Stimulated activated CD4-positive, alpha-beta T cell treated with anti-CD3 and anti-CD28 coated beads, Interleukin-12 subunit alpha, Interleukin-12 subunit beta, amount 100 ng/mL, for 4 hours (primary cell): ENCODE data around the gene EVA1A.

Source experiments
- DNase-seq: peaks from one replicate; pipeline ENCODE4 v3.0.0-alpha.2; 2020

Gene EVA1A

GRCh38 chr2:75560768-75561565, at the start of gene EVA1A:
TSS of gene EVA1A (minus strand) at chr2:75560939. CDS start at chr2:75518140, 42,799 bp downstream.
- peak; percentile 3 for DNase-seq

GRCh38 chr2:75609937-75610508, 49.3 kb upstream of the EVA1A start:
- DNase-seq, result no peak

GRCh38 chr2:75609334-75609689, 48.6 kb upstream of the EVA1A start:
- no peak for DNase-seq

GRCh38 chr2:75608684-75609333, 48.1 kb upstream of the EVA1A start:
- DNase-seq, result peak; percentile 31

- DNase-seq, result no peak
Measured at GRCh38 chr2:75607988-75608683, 47.4 kb upstream of the EVA1A start.

GRCh38 chr2:75607400-75607798, 46.7 kb upstream of the EVA1A start:
- no peak for DNase-seq

- DNase-seq, result no peak
Measured at GRCh38 chr2:75606761-75607399, 46.1 kb upstream of the EVA1A start.

- no peak for DNase-seq
Measured at GRCh38 chr2:75605770-75606529, 45.2 kb upstream of the EVA1A start.

GRCh38 chr2:75604484-75604883, 43.7 kb upstream of the EVA1A start:
- no peak for DNase-seq

GRCh38 chr2:75603477-75603876, 42.7 kb upstream of the EVA1A start:
- DNase-seq, result no peak

GRCh38 chr2:75602724-75603342, 42.1 kb upstream of the EVA1A start:
- DNase-seq, result no peak

GRCh38 chr2:75600461-75601011, 39.8 kb upstream of the EVA1A start:
- DNase-seq, result no peak

- no peak for DNase-seq
Measured at GRCh38 chr2:75598589-75599155, 37.9 kb upstream of the EVA1A start.

- no peak for DNase-seq
Measured at GRCh38 chr2:75597949-75598348, 37.2 kb upstream of the EVA1A start.

GRCh38 chr2:75596784-75597183, 36.0 kb upstream of the EVA1A start:
- DNase-seq, result no peak

- DNase-seq, result no peak
Measured at GRCh38 chr2:75595541-75596395, 35.0 kb upstream of the EVA1A start.

GRCh38 chr2:75594596-75594995, 33.9 kb upstream of the EVA1A start:
- no peak for DNase-seq

GRCh38 chr2:75592888-75593287, 32.1 kb upstream of the EVA1A start:
- no peak for DNase-seq

- no peak for DNase-seq
Measured at GRCh38 chr2:75592030-75592429, 31.3 kb upstream of the EVA1A start.
